Liver (tissue), 9 donors: Measurements from ENCODE around the gene DOCK2. TPM values are rescaled to one million over a fixed set of nuclear protein-coding genes. Genes with fewer than 3 reads are reported as not detected.

Experiments
- DNase-seq: peaks from one replicate; pipeline ENCODE4 v3.0.0-alpha.2; 2017; ENCODE audit warnings: low spot score
- H3K27ac ChIP-seq, 2 donors: one replicate each; pipeline ENCODE4 v1.7.0; 2013; ENCODE audit warnings: inconsistent platforms in 2 of 2, low read length in 2 of 2, control low read depth in 1 of 2, low read depth in 1 of 2, mild to moderate bottlenecking in 1 of 2
- H3K27me3 ChIP-seq, 4 donors: one replicate each; pipeline versions ENCODE4 v1.6.1 to v1.7.0; 2013; ENCODE audit warnings: low read length in 3 of 4, inconsistent platforms in 1 of 4, mild to moderate bottlenecking in 1 of 4, moderate library complexity in 1 of 4; ENCODE audit not compliant: control insufficient read depth in 4 of 4, insufficient read depth in 4 of 4
- H3K36me3 ChIP-seq, 4 donors: one replicate each; pipeline versions ENCODE4 v1.6.1 to v1.7.0; 2013; ENCODE audit warnings: low read length in 3 of 4, mild to moderate bottlenecking in 3 of 4, low read depth in 1 of 4, moderate library complexity in 1 of 4; ENCODE audit not compliant: control insufficient read depth in 4 of 4, insufficient read depth in 3 of 4
- H3K4me1 ChIP-seq, 4 donors: one replicate each; pipeline versions ENCODE4 v1.6.1 to v1.7.0; 2013; ENCODE audit warnings: low read length in 3 of 4, mild to moderate bottlenecking in 3 of 4, moderate library complexity in 1 of 4; ENCODE audit not compliant: control insufficient read depth in 4 of 4, insufficient read depth in 4 of 4
- H3K4me3 ChIP-seq, 3 donors: one replicate each; pipeline versions ENCODE4 v1.6.1 to v1.7.0; 2013; ENCODE audit warnings: low read length in 3 of 3, control low read depth in 1 of 3, low read depth in 1 of 3, mild to moderate bottlenecking in 1 of 3
- H3K9ac ChIP-seq, 2 donors: one replicate each; pipeline ENCODE4 v1.7.0; 2013; ENCODE audit warnings: low read length in 2 of 2, mild to moderate bottlenecking in 2 of 2, moderate library complexity in 2 of 2, control low read depth in 1 of 2, low read depth in 1 of 2
- H3K9me3 ChIP-seq, 4 donors: one replicate each; pipeline versions ENCODE4 v1.6.1 to v1.7.0; 2013; ENCODE audit warnings: low read length in 3 of 4; ENCODE audit not compliant: control insufficient read depth in 4 of 4
- CTCF ChIP-seq: fragments of 150-350 bp; IDR thresholded peaks from 2 replicates; pipeline ENCODE4 v1.5.1; 2017; ENCODE audit warnings: improper control_type of control experiment, low read depth, low read length; ENCODE audit not compliant: missing input control
- EGR1 ChIP-seq, 2 donors: IDR thresholded peaks; 2 replicates each; pipeline ENCODE4 v1.6.1; 2016 to 2018; ENCODE audit warnings: antibody characterized with exemption in 2 of 2, low read depth in 2 of 2
- FOXA1 ChIP-seq: IDR thresholded peaks from 2 replicates; pipeline ENCODE4 v1.6.1; 2016; ENCODE audit warnings: antibody characterized with exemption
- FOXA2 ChIP-seq: IDR thresholded peaks from 2 replicates; pipeline ENCODE4 v1.6.1; 2016; ENCODE audit warnings: antibody characterized with exemption
- GABPA ChIP-seq, 2 donors: IDR thresholded peaks in 1 of 2; conservative IDR thresholded peaks in 1 of 2; 2 replicates each; pipeline ENCODE4 v1.6.1; 2016; ENCODE audit warnings: antibody characterized with exemption in 2 of 2, mild to moderate bottlenecking in 1 of 2, moderate library complexity in 1 of 2
- HNF4A ChIP-seq, 2 donors: conservative IDR thresholded peaks; 2 replicates each; pipeline ENCODE4 v1.6.1; 2016; ENCODE audit warnings: antibody characterized with exemption in 2 of 2, mild to moderate bottlenecking in 2 of 2
- HNF4G ChIP-seq: IDR thresholded peaks from 2 replicates; pipeline ENCODE4 v1.6.1; 2016; ENCODE audit warnings: antibody characterized with exemption
- JUND ChIP-seq, 2 donors: IDR thresholded peaks; 2 replicates each; pipeline ENCODE4 v1.6.1; 2016; ENCODE audit warnings: antibody characterized with exemption in 2 of 2
- MAX ChIP-seq: IDR thresholded peaks from 2 replicates; pipeline ENCODE4 v1.6.1; 2016; ENCODE audit warnings: antibody characterized with exemption
- NR2F2 ChIP-seq: IDR thresholded peaks from 2 replicates; pipeline ENCODE4 v1.6.1; 2016; ENCODE audit warnings: antibody characterized with exemption
- RAD21 ChIP-seq, 2 donors: IDR thresholded peaks; 2 replicates each; pipeline ENCODE4 v1.6.1; 2016; ENCODE audit warnings: antibody characterized with exemption in 2 of 2, mild to moderate bottlenecking in 2 of 2
- REST ChIP-seq: IDR thresholded peaks from 2 replicates; pipeline ENCODE4 v1.6.1; 2016; ENCODE audit warnings: antibody characterized with exemption, mild to moderate bottlenecking
- SP1 ChIP-seq: IDR thresholded peaks from 2 replicates; pipeline ENCODE4 v1.6.1; 2018; ENCODE audit warnings: antibody characterized with exemption, mild to moderate bottlenecking
- TAF1 ChIP-seq: conservative IDR thresholded peaks from 2 replicates; pipeline ENCODE4 v1.6.1; 2016; ENCODE audit warnings: antibody characterized with exemption, mild to moderate bottlenecking
- YY1 ChIP-seq: IDR thresholded peaks from 2 replicates; pipeline ENCODE4 v1.6.1; 2016; ENCODE audit warnings: antibody characterized with exemption, mild to moderate bottlenecking
- WGBS: extraction: QIAGEN DNeasy Blood & Tissue Kit; methylation state at CpG from one replicate; pipeline ENCODE4 v1.1.7; 2013; 5-methylcytosine and 5-hydroxymethylcytosine counted together
- polyA plus RNA-seq, 2 donors: library from polyadenylated mRNA; stranded (reverse) in 1 of 2; unstranded in 1 of 2; fragments of 200-250 nt in 1 of 2; fragments of >200 nt in 1 of 2; fragmentation: Nextera tagmentation in 1 of 2; extraction: Ambion mirVana in 1 of 2; gene quantifications; one replicate each; pipeline versions ENCODE4 v1.2.1 to v1.2.3, GENCODE V29; 2013 to 2015
- total RNA-seq, 2 donors: library from RNA; depleted of rRNA; stranded (reverse); fragments of >200 nt; gene quantifications; one replicate each; pipeline ENCODE4 v1.2.3, GENCODE V29; 2014
- TF ChIP-seq, protein P1 (sequence below): IDR thresholded peaks from 2 replicates; pipeline ENCODE4 v1.6.1; 2016; ENCODE audit warnings: antibody characterized with exemption
- TF ChIP-seq, protein P2 (sequence below): IDR thresholded peaks from 2 replicates; pipeline ENCODE4 v1.6.1; 2016; ENCODE audit warnings: antibody characterized with exemption
- donor health status: healthy.
- donor health status: healthy.
- donor health status: healthy.
- donor health status: healthy.
- donor health status: healthy.

DOCK2 gene
- total and polyA plus RNA-seq, 4 donors: 2.3 to 26.6 (median 8.2) TPM

- no peak for TF ChIP-seq REST
- no peak for TF ChIP-seq FOXA2
- TF ChIP-seq, protein P1, sequence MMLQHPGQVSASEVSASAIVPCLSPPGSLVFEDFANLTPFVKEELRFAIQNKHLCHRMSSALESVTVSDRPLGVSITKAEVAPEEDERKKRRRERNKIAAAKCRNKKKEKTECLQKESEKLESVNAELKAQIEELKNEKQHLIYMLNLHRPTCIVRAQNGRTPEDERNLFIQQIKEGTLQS: no peak
- TF ChIP-seq FOXA1: no peak
These were observed 27.4 kb upstream of the DOCK2 start (continued) for GRCh38 chr5:169609716-169610115.

- Histone ChIP-seq H3K9me3 (no peaks in the 10 kb centered on the region), H3K36me3 (no peaks in the 10 kb centered on the region), H3K27me3 (peaks cover 0 to 3% (median 0%) of the 10 kb centered on the region in 4 donors), H3K4me1 (no peaks in the 10 kb centered on the region), H3K27ac (no peak overlapping the region), H3K4me3 (no peak overlapping the region), H3K9ac (no peak overlapping the region)
- TF ChIP-seq SP1: no peak
- TF ChIP-seq RAD21 (IDR thresholded peaks at IDR 0.05): no peak
- no peak for TF ChIP-seq EGR1 (IDR thresholded peaks at IDR 0.05; ENCODE audit: low read depth in 2 of 2)
- TF ChIP-seq JUND (IDR thresholded peaks at IDR 0.05): no peak
- no peak for TF ChIP-seq FOXA2
- no peak for TF ChIP-seq FOXA1
- no peak for TF ChIP-seq GABPA (IDR thresholded peaks at IDR 0.05 in 1 of 2, conservative IDR thresholded peaks at IDR 0.05 in 1 of 2)
- no peak for TF ChIP-seq MAX
- no peak for TF ChIP-seq HNF4A (conservative IDR thresholded peaks at IDR 0.05)
- TF ChIP-seq CTCF: no peak
- no peak for TF ChIP-seq REST
- no peak for TF ChIP-seq TAF1
- TF ChIP-seq, protein P2, sequence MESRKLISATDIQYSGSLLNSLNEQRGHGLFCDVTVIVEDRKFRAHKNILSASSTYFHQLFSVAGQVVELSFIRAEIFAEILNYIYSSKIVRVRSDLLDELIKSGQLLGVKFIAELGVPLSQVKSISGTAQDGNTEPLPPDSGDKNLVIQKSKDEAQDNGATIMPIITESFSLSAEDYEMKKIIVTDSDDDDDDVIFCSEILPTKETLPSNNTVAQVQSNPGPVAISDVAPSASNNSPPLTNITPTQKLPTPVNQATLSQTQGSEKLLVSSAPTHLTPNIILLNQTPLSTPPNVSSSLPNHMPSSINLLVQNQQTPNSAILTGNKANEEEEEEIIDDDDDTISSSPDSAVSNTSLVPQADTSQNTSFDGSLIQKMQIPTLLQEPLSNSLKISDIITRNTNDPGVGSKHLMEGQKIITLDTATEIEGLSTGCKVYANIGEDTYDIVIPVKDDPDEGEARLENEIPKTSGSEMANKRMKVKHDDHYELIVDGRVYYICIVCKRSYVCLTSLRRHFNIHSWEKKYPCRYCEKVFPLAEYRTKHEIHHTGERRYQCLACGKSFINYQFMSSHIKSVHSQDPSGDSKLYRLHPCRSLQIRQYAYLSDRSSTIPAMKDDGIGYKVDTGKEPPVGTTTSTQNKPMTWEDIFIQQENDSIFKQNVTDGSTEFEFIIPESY: no peak
- no peak for TF ChIP-seq NR2F2
- no peak for TF ChIP-seq YY1
- no peak for TF ChIP-seq HNF4G
- TF ChIP-seq, protein P1: no peak
- 68% methylated on average over 4 of the region's 4 CpGs for WGBS
- DNase-seq: no peak
These were observed 26.5 kb upstream of the DOCK2 start for GRCh38 chr5:169610606-169611005.
